AG09319 (cell line): Measurements from ENCODE around the gene LRRK1.

Experiments
- DNase-seq: peaks from one replicate; pipeline ENCODE4 v3.0.0-alpha.2; 2010; ENCODE audit warnings: low read depth; ENCODE audit errors: extremely low read depth
- TF ChIP-seq, protein P1 (sequence below): IDR thresholded peaks from 2 replicates; pipeline ENCODE4 v1.5.1; 2011; ENCODE audit warnings: low read depth, mild to moderate bottlenecking, inconsistent platforms, low read length, moderate library complexity

The LRRK1 gene

DNA sequence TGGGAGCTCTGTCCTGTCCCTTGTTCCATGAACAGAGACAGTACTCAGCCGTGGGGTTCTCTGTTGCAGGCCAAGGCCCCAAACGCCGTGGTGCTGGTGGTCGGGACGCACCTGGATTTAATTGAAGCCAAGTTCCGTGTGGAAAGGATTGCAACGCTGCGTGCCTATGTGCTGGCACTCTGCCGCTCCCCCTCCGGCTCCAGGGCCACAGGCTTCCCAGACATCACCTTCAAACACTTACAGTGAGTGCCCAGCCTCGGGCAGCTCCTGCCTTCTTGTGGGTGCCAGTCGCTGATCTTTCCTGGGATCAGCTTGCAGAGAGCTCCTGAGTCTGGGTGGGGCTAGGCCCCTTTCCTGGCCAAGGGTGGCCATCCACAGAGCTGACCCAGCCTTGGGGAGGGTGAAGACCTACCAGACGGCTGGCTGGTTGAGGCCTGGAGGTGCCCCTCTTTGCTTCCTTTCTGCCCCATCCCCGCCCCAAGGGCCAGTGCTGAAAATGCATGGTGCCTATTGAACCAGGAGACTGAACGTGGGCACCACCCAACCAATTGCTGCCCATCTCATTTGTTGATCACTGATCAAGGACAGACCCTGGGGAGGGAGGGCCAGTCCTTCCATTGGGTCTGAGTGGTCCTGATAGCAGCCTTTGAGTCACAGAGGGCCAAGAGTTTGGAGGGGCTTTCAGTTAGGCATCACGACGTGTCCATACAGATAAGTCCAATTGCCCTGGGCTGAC, 106.9 kb downstream of the LRRK1 start:
- TF ChIP-seq, protein P1, sequence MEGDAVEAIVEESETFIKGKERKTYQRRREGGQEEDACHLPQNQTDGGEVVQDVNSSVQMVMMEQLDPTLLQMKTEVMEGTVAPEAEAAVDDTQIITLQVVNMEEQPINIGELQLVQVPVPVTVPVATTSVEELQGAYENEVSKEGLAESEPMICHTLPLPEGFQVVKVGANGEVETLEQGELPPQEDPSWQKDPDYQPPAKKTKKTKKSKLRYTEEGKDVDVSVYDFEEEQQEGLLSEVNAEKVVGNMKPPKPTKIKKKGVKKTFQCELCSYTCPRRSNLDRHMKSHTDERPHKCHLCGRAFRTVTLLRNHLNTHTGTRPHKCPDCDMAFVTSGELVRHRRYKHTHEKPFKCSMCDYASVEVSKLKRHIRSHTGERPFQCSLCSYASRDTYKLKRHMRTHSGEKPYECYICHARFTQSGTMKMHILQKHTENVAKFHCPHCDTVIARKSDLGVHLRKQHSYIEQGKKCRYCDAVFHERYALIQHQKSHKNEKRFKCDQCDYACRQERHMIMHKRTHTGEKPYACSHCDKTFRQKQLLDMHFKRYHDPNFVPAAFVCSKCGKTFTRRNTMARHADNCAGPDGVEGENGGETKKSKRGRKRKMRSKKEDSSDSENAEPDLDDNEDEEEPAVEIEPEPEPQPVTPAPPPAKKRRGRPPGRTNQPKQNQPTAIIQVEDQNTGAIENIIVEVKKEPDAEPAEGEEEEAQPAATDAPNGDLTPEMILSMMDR = no peak
- no peak for DNase-seq

DNA sequence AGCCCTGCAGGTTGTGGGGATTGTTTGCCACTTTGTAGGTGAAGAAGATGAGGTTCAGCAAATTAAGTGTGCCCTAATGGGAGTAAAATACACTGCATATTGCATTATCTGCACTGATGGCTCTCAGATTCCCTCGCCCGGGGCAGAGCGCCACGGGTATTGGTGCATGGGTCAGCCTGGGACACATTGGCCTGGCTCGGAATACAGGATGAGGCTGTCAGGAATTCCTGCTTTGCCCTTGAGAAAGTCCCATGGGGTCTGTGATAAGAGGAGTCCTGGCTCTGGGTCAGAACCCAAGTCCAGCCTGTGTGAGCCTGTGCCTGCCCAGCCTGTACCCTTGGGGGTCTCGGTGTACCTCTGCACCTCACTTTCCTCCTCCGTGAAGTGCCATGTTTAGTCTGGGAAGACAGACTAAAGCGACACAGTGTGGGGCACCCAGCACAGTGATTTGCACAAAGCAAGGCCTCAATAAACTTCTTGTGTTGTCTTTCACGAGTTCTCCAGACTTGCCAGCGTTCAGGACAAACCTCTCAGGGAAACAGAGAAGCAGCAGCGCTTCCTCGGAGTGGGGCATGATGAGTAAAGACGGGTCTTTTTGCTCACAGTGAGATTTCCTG, 107.6 kb downstream of the LRRK1 start:
- TF ChIP-seq, protein P1 = no peak
- DNase-seq = no peak

- DNase-seq = no peak
- TF ChIP-seq, protein P1 = no peak
These were observed 108.2 kb downstream of the LRRK1 start for GRCh38 chr15:101027273-101027901.

GRCh38 chr15:101027920-101028319, 108.8 kb downstream of the LRRK1 start:
- no peak for DNase-seq
- TF ChIP-seq, protein P1 = no peak

DNA sequence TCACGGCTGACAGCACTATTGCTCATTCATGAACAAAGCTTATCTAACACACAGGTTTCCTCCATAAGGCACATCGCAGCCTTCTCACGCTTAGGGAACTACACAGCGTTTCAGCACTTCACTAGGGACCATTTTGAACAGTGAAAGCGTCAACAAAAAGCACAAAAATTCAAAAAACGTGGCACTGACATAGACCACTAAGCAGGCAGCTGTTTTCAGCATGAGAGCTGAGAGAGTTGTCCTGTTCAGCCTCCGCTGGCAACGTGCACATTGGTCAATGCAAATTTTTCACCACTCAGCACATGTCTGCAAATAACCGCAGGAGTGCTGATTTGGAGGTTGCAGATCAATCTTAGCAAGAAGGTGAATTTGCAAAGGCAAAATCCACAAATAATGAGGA, 109.2 kb downstream of the LRRK1 start:
- no peak for DNase-seq
- TF ChIP-seq, protein P1 = no peak

- TF ChIP-seq, protein P1 = no peak
- no peak for DNase-seq
These were observed 109.7 kb downstream of the LRRK1 start for GRCh38 chr15:101028772-101029438.
